ENCODE data around the gene CHCHD3. TPM values are rescaled to one million over a fixed set of nuclear protein-coding genes. Genes with fewer than 3 reads are reported as not detected.

The CHCHD3 gene
- total and polyA plus RNA-seq, 9 of the 15 experiments (the other 6 are each of a cell fraction or from before 2014, with no cell fraction given), result 66.2 to 279 (median 204) TPM

GRCh38 chr7:133081599-133082389 lies at the start of gene CHCHD3 (continued):
- peak; percentile 49 for TF ChIP-seq ZBTB33 (CRISPR knock-in tag; IDR thresholded peaks at IDR 0.05)
- TF ChIP-seq STAG1 (CRISPR knock-in tag; IDR thresholded peaks at IDR 0.05; ENCODE audit: borderline replicate concordance), result no peak
- TF ChIP-seq L3MBTL2 (IDR thresholded peaks at IDR 0.05), result peak; percentile 79
- TF ChIP-seq STAT6 (CRISPR knock-in tag; IDR thresholded peaks at IDR 0.05), result peak; percentile 45; the same call in 1 of the 2 replicates
- no peak for TF ChIP-seq POLR3A (IDR thresholded peaks at IDR 0.05; ENCODE audit: borderline replicate concordance, extremely low read depth, insufficient read depth, insufficient read length)
- peak; percentile 65 for TF ChIP-seq SP1 (CRISPR knock-in tag; IDR thresholded peaks at IDR 0.05)
- no peak for TF ChIP-seq ZNF324 (CRISPR knock-in tag; IDR thresholded peaks at IDR 0.05)
- peak; percentile 70; the same call in 1 of the 2 replicates for TF ChIP-seq ZNF830 (CRISPR knock-in tag; IDR thresholded peaks at IDR 0.05)
- TF ChIP-seq USF2 (CRISPR knock-in tag; IDR thresholded peaks at IDR 0.05), result peak; percentile 95
- TF ChIP-seq ILF3 (IDR thresholded peaks at IDR 0.05; ENCODE audit: borderline replicate concordance), result no peak
- peak; percentile 96; the same call in 1 of the 2 replicates for TF ChIP-seq ZBTB7A (IDR thresholded peaks at IDR 0.05; ENCODE audit: borderline replicate concordance, control insufficient read depth, low read depth, low read length)
- TF ChIP-seq HINFP (tag; conservative IDR thresholded peaks at IDR 0.05; ENCODE audit: low read depth), result peak; percentile 99
- TF ChIP-seq DACH1 (IDR thresholded peaks at IDR 0.05; ENCODE audit: partially characterized antibody), result no peak
- peak; percentile 78; the same call in 1 of the 2 replicates for TF ChIP-seq HDAC2 (IDR thresholded peaks at IDR 0.05)
- TF ChIP-seq EGR1 (conservative IDR thresholded peaks at IDR 0.05), result no peak
- TF ChIP-seq ZNF780A (CRISPR knock-in tag; IDR thresholded peaks at IDR 0.05), result no peak

All from K562 (cell line).